AG08396 (cell line): ENCODE data around the gene ANO6.
A peak's percentile ranks its signal among the peaks of the same experiment; 100 is the strongest.
"Not testable (repeated sequence)": the region's sequence is repeated elsewhere in the genome, so short reads cannot be mapped to it uniquely, and the experiment has no call there.

Experiments used
- DNase-seq: peaks from one replicate; pipeline ENCODE4 v3.0.0; 2012; ENCODE audit warnings: low spot score, mixed read lengths

ANO6 gene

DNA sequence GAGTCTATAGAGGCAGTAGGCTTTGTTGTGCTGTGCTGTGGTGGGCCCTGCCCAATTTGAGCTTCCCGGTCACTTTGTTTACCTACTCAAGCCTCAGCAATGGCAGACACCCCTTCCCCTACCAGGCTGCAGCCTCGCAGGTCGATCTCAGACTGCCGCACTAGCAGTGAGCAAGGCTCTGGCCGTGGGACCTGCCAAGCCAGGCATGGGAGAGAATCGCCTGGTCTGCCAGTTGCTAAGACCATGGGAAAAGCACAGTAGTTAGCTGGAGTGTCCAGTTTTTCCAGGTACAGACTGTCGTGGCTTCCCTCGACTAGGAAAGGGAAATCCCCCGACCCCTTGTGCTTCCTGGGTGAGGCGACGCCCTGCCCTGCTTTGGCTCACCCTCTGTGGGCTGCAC is 26.3 kb downstream of the ANO6 start:
- no peak for DNase-seq

GRCh38 chr12:45243963-45244362 is 28.1 kb downstream of the ANO6 start:
- DNase-seq, result no peak

- no peak for DNase-seq
These were observed 28.9 kb downstream of the ANO6 start for GRCh38 chr12:45244561-45245343.

DNA sequence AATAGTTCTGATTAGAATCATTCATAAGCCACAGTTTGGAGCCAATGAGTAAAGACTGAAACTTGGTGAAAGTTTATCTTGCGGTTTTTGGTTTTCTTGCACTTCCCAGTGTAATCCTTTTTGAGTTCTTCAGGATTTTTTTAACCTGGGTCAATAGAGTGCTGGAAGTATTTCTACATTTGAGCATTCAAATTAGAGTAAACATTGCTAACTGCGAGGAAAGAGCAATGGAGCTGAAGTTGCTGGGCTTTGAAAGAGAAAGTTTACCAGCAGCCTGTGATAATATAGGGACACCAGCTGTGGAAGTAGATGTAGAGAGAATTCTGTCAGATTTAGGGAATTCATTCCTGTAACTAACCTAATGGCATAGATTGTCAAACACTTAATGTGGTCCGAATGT is 30.3 kb downstream of the ANO6 start:
- no peak for DNase-seq

- no peak for DNase-seq
These were observed 31.7 kb downstream of the ANO6 start for GRCh38 chr12:45247589-45247988.

- no peak for DNase-seq
These were observed 32.2 kb downstream of the ANO6 start for GRCh38 chr12:45248095-45248494.

- DNase-seq, result no peak
These were observed 38.4 kb downstream of the ANO6 start for GRCh38 chr12:45254254-45254653.

GRCh38 chr12:45256721-45257120 is 40.8 kb downstream of the ANO6 start:
- no peak for DNase-seq

- no peak for DNase-seq
These were observed 41.5 kb downstream of the ANO6 start for GRCh38 chr12:45257185-45257930.

GRCh38 chr12:45259675-45260074 is 43.8 kb downstream of the ANO6 start:
- DNase-seq, result peak; percentile 28

DNA sequence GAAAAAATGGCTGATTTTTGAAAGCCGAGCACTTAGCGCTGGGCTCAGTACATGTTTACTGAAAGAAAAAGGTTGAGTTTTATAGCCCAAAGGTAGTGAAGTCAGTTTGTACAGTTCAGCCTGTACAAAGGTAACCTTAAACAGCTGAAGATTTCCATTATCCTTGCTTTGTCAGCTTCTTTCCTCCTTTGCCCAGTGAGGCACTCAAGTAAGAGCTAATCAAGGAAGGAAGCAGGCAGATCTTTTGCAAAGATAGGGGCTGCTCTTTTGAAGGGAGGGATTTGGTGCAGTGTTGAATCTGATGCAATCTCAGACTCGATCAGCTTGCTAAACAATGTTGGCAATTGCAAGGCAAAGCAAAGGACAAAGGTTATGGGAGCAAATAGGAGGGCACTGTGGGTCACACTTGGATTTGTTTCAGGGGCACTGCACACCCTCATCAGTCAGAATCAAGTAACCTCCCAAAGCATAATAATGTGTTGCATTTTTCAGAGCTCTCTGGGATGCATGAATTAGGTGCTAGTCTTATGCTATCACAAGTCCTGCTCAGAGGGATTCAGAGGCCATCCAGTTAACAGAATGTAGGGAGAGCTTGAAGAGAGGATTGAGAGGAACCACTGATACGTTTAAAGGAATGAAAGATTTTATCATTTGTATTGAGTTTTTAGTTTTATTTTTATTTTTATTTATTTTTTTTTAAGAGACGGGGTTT is 44.4 kb downstream of the ANO6 start:
- no peak for DNase-seq

DNA sequence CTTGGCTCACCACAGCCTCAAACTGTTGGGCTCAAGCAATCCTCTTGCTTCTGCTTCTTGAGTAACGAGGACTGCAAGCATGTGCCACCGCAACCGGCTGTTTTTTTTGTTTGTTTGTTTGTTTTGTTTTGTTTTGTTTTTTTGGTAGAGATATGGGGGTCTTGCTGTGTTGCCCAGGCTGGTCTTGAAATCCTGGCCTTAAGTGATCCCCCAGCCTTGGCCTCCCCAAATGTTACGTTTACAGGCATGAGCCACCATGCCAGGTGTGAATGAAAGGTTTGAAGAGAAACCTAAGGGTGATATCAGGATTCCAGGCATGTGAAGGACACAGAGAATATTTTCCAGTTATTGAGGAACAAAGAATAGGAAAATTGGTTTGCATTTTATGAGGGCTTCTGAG is 45.0 kb downstream of the ANO6 start:
- no peak for DNase-seq

DNA sequence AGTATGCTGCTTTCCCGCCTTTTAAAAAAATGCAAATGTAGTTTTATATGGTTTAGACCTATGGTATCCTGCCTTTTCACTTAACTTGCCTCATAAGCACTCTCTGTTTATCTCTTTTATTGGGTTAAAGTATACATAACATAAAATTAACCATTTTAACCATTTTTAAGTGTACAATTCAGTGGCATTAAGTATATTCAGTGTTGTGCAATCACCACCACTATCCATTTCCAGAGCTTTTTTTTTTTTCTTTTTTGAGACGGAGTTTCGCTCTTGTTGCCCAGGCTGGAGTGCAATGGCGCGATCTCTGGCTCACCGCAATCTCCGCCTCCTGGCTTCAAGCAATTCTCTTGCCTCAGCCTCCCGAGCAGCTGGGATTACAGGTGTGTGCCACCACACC is 46.3 kb downstream of the ANO6 start:
- not testable (repeated sequence) for DNase-seq

- DNase-seq, result no peak
These were observed 47.7 kb downstream of the ANO6 start for GRCh38 chr12:45263587-45263986.

- DNase-seq, result peak; percentile 39
These were observed 52.9 kb downstream of the ANO6 start for GRCh38 chr12:45268672-45269411.

GRCh38 chr12:45269412-45269751 is 53.5 kb downstream of the ANO6 start:
- DNase-seq, result no peak

DNA sequence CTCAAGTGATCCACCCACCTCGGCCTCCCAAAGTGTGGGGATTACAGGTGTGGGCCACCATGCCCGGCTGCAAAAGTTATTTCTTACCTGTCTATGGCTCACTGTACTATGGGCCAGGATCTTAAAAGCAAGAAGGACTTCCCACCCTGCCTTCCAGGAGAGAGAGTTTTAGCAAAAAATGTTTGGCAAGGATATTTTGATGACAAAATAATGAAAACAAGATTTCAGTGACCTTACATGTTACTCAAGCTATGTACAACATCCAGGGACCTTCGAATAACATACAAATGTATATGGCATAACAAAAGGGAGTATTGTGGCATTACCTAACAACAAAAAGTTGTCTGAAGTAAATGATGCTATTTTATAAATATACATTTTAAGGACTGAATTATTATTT is 55.1 kb downstream of the ANO6 start:
- DNase-seq, result no peak

DNA sequence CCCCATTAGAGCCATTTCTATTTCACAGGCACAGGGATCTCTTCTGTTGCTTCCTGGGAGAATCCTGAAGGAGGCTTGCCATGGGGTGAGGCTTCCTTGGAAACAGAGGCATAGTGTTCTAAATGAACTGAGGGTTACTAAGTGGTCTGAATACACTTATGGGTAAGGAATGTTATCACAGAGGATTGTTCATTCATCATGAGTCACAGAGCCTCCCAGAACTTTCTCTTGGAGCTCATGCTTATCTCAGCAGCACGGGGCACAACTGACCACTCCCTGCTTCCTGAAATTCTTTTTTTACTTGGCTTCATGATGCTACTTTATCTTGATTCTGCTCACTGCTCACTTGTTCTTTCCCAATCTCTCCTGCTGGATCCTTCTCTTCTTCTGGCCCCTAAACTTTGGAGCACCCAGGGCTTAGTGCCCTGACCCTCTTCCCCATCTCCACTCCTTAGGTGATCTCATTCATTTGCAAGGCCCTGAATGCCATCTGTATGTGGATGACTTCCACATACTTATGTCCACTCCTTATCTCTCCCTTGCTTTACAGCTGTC is 57.9 kb downstream of the ANO6 start:
- peak; percentile 80 for DNase-seq

- DNase-seq, result no peak
These were observed 60.4 kb downstream of the ANO6 start for GRCh38 chr12:45276154-45276755.

DNA sequence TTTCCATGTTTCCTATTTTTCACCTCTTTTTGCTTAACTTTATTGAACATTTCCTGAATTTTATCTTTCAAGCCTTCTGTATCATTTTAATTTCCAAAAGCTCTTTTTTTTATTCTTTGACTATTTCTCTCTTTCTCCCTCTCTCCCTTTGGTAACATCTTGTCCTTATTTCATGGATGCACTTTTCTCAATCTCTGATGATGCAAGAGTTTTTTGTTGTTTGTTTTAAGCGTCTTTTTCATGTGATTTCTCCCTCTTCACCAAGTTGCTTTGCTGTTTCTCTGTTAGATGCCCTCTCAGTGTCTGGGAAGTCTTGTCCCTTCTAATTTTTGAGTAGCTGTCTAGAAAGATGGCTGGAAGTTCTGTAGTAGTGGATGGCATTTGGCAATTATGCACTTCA is 62.6 kb downstream of the ANO6 start:
- DNase-seq, result no peak
